ENCODE measurements around the gene GTF2E1. TPM values are rescaled to one million over a fixed set of nuclear protein-coding genes. Genes with fewer than 3 reads are reported as not detected.

GTF2E1 gene
- polyA plus RNA-seq, 2 of the 4 experiments (the other 2 are of a cell fraction) = 18.6 to 26.8 TPM

- TF ChIP-seq HES2 (IDR thresholded peaks at IDR 0.05) (no peak), HEYL (CRISPR knock-in tag; IDR thresholded peaks at IDR 0.05) (no peak), FOXS1 (CRISPR knock-in tag; IDR thresholded peaks at IDR 0.05) (no peak), ELK1 (IDR thresholded peaks at IDR 0.05; ENCODE audit: low read depth, low read length) (no peak), ZSCAN20 (CRISPR knock-in tag; IDR thresholded peaks at IDR 0.05) (no peak), MYC (IDR thresholded peaks at IDR 0.05; ENCODE audit: borderline replicate concordance, low read length) (no peak), EP300 (IDR thresholded peaks at IDR 0.05) (no peak), EHF (CRISPR knock-in tag; IDR thresholded peaks at IDR 0.05) (no peak), POLR2AphosphoS2 (conservative IDR thresholded peaks at IDR 0.05; ENCODE audit: low read length) (no peak), MAX (IDR thresholded peaks at IDR 0.05) (no peak), KDM5A (IDR thresholded peaks at IDR 0.05) (no peak), CEBPB (IDR thresholded peaks at IDR 0.05) (no peak), NR3C1 (IDR thresholded peaks at IDR 0.05) (no peak), EHMT2 (IDR thresholded peaks at IDR 0.05; ENCODE audit: low read depth) (no peak)
Measured at GRCh38 chr3:120801484-120801883, 58.9 kb downstream of the GTF2E1 start (continued).

- Histone ChIP-seq H3K4me1 (no peaks in the 10 kb centered on the region), H3K4me2 (no peak overlapping the region), H3K27ac (no peak overlapping the region), H3K9me3 (no peaks in the 10 kb centered on the region), H3K4me3 (no peak overlapping the region)
- POLR2A ChIA-PET = no interaction called here
- ATAC-seq = no peak
- no peak for FAIRE-seq
- TF ChIP-seq HDAC2 (IDR thresholded peaks at IDR 0.05) = no peak
- no peak for TF ChIP-seq ATOH8 (CRISPR knock-in tag; IDR thresholded peaks at IDR 0.05; ENCODE audit: low read depth)
- no peak for TF ChIP-seq USF2 (IDR thresholded peaks at IDR 0.05)
- no peak for TF ChIP-seq TFCP2L1 (CRISPR knock-in tag; IDR thresholded peaks at IDR 0.05)
- TF ChIP-seq CHD2 (IDR thresholded peaks at IDR 0.05; ENCODE audit: low read length, partially characterized antibody) = no peak
- no peak for TF ChIP-seq CHD4 (IDR thresholded peaks at IDR 0.05; ENCODE audit: borderline replicate concordance)
- TF ChIP-seq FOSL2 (IDR thresholded peaks at IDR 0.05) = no peak
- TF ChIP-seq FOSL2 (CRISPR knock-in tag; IDR thresholded peaks at IDR 0.05) = no peak
- no peak for TF ChIP-seq SREBF2 (IDR thresholded peaks at IDR 0.05)
- no peak for DNase-seq (ENCODE audit: low read depth in 1 of 2, low spot score in 1 of 2)
- CTCF ChIA-PET = interaction anchor here (0.6 to 3.7 kb wide), 3 partner anchors 8 to 81 kb away, joined by 3 to 18 read pairs (median 3); no protein-coding TSS in a partner anchor
- WGBS (ENCODE audit: missing lambda C conversion rate) = 26% methylated on average over 3 of the region's 3 CpGs
Measured at GRCh38 chr3:120802916-120803315, 60.4 kb downstream of the GTF2E1 start.

DNA sequence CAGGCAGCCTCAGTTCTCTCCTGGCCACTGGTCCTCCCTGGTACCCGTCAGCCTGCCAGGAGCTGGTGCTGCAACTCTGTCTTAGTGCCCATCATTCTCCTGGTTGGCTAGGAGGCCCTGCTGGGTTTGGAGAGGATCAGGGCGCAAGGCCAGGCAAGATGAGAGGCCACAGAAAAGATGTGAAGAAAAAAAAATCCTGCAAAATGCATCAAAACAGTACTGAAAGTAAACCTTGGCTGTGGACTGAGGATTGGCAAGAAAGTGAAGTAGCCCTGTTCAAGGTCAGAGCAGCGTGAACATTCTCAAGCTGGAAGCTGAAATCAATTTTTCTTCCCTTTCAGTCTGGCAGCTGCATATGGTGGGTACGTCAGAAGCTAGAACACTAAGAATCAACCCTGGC, 74.2 kb downstream of the GTF2E1 start:
- Histone ChIP-seq H3K4me3 (no peak overlapping the region), H3K4me1 (no peaks in the 10 kb centered on the region), H3K9me3 (no peaks in the 10 kb centered on the region), H3K27ac (no peak overlapping the region), H3K4me2 (no peak overlapping the region)
- FAIRE-seq (no peak), DNase-seq (ENCODE audit: low read depth in 1 of 2, low spot score in 1 of 2) (no peak), ATAC-seq (no peak)
- TF ChIP-seq, protein P1, sequence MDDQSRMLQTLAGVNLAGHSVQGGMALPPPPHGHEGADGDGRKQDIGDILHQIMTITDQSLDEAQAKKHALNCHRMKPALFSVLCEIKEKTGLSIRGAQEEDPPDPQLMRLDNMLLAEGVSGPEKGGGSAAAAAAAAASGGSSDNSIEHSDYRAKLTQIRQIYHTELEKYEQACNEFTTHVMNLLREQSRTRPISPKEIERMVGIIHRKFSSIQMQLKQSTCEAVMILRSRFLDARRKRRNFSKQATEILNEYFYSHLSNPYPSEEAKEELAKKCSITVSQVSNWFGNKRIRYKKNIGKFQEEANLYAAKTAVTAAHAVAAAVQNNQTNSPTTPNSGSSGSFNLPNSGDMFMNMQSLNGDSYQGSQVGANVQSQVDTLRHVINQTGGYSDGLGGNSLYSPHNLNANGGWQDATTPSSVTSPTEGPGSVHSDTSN (IDR thresholded peaks at IDR 0.05) = no peak
- TF ChIP-seq JUN (IDR thresholded peaks at IDR 0.05) (no peak), POLR2AphosphoS2 (conservative IDR thresholded peaks at IDR 0.05; ENCODE audit: low read length) (no peak), CHD4 (IDR thresholded peaks at IDR 0.05; ENCODE audit: borderline replicate concordance) (no peak), MAX (IDR thresholded peaks at IDR 0.05) (no peak), HEYL (CRISPR knock-in tag; IDR thresholded peaks at IDR 0.05) (no peak), PHF8 (IDR thresholded peaks at IDR 0.05; ENCODE audit: borderline replicate concordance, low read depth) (no peak)
- TF ChIP-seq, protein P2, sequence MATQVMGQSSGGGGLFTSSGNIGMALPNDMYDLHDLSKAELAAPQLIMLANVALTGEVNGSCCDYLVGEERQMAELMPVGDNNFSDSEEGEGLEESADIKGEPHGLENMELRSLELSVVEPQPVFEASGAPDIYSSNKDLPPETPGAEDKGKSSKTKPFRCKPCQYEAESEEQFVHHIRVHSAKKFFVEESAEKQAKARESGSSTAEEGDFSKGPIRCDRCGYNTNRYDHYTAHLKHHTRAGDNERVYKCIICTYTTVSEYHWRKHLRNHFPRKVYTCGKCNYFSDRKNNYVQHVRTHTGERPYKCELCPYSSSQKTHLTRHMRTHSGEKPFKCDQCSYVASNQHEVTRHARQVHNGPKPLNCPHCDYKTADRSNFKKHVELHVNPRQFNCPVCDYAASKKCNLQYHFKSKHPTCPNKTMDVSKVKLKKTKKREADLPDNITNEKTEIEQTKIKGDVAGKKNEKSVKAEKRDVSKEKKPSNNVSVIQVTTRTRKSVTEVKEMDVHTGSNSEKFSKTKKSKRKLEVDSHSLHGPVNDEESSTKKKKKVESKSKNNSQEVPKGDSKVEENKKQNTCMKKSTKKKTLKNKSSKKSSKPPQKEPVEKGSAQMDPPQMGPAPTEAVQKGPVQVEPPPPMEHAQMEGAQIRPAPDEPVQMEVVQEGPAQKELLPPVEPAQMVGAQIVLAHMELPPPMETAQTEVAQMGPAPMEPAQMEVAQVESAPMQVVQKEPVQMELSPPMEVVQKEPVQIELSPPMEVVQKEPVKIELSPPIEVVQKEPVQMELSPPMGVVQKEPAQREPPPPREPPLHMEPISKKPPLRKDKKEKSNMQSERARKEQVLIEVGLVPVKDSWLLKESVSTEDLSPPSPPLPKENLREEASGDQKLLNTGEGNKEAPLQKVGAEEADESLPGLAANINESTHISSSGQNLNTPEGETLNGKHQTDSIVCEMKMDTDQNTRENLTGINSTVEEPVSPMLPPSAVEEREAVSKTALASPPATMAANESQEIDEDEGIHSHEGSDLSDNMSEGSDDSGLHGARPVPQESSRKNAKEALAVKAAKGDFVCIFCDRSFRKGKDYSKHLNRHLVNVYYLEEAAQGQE (IDR thresholded peaks at IDR 0.05) = no peak
- CTCF ChIA-PET = interaction anchor here (1.0 to 1.6 kb wide), 2 partner anchors 10 to 21 kb away, joined by 3 to 4 read pairs; no protein-coding TSS in a partner anchor
- 45% methylated on average over 4 of the region's 4 CpGs for WGBS (ENCODE audit: missing lambda C conversion rate)
- POLR2A ChIA-PET = no interaction called here

Data from A549 (cell line).